ENCODE results near the gene AGRN.

The AGRN gene

DNA sequence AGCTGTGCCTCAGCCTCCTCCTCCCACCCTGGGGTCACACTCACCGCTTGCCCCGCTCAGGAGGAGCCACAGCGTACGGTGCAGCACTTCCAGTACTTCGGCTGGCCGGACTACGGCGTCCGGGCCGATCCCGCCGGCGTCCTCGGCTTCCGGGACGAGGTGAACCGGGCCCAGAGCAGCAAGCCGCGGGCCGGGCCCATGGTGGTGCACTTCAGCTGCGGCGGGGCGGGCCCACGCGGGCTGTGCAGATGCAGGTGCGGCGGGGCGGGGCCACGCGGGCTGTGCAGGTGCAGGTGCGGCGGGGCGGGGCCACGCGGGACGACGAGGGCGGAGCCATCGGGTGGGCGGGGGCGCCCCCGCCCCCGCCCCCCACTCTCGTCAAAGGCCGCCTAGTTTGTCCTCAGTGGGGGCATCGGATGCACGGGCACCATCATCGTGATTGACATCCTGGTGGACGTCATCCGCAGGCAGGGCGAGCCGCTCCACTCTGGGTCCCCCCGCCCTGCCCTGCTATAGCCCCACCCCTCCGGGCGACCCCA, 48.7 kb downstream of the AGRN start:
- Histone ChIP-seq H3K4me1 (peaks cover 3% of the 10 kb centered on the region), H3K9me3 (ENCODE audit: control insufficient read depth, low read length) (no peaks in the 10 kb centered on the region), H3K79me2 (no peaks in the 10 kb centered on the region), H2AFZ (peak overlapping the region; percentile 41), H3K27ac (no peak overlapping the region), H3K36me3 (ENCODE audit: control insufficient read depth, insufficient read depth, low read length) (no peaks in the 10 kb centered on the region), H3K4me3 (ENCODE audit: low read depth, low read length) (peak overlapping the region; percentile 49), H3K4me2 (ENCODE audit: low read length) (peak overlapping the region; percentile 55), H3K9ac (no peak overlapping the region), H3K27me3 (ENCODE audit: control insufficient read depth, insufficient read depth, low read length) (no peaks in the 10 kb centered on the region)
- TF ChIP-seq CTCF (IDR thresholded peaks at IDR 0.05): no peak

DNA sequence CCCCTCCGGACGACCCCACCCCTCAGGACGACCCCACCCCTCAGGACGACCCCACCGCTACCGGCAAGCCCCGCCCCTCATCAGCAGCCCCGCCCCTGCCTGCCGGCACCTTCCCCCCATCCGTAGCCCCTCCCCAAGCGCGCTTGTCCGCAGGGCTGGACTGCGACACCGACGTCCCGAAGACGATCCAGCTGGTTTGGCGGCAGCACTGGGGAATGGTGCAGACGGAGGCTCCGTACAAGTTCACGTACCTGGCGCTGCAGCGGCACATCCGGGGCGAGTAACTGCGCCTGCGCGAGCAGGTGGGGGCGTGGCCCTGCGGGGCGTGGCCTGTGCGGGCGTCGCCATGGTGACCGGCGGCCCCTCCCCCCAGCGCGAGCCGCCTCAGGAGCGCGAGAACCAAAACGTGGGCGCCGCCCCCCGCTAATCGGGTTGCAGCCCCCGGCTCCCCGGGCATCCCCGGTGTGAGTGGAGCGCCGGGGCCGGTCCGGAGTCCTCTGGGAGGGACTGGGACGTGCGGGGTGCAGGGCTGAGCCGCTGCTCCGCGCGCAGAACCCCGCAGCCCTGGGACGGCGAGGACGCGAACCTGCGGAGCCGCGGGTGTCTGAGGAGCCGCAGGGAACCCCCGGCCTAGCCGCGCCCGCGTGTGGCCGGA, 49.3 kb downstream of the AGRN start:
- TF ChIP-seq CTCF (IDR thresholded peaks at IDR 0.05): no peak
- Histone ChIP-seq H3K27ac (peak overlapping the region; percentile 47), H3K27me3 (ENCODE audit: control insufficient read depth, insufficient read depth, low read length) (no peaks in the 10 kb centered on the region)

DNA sequence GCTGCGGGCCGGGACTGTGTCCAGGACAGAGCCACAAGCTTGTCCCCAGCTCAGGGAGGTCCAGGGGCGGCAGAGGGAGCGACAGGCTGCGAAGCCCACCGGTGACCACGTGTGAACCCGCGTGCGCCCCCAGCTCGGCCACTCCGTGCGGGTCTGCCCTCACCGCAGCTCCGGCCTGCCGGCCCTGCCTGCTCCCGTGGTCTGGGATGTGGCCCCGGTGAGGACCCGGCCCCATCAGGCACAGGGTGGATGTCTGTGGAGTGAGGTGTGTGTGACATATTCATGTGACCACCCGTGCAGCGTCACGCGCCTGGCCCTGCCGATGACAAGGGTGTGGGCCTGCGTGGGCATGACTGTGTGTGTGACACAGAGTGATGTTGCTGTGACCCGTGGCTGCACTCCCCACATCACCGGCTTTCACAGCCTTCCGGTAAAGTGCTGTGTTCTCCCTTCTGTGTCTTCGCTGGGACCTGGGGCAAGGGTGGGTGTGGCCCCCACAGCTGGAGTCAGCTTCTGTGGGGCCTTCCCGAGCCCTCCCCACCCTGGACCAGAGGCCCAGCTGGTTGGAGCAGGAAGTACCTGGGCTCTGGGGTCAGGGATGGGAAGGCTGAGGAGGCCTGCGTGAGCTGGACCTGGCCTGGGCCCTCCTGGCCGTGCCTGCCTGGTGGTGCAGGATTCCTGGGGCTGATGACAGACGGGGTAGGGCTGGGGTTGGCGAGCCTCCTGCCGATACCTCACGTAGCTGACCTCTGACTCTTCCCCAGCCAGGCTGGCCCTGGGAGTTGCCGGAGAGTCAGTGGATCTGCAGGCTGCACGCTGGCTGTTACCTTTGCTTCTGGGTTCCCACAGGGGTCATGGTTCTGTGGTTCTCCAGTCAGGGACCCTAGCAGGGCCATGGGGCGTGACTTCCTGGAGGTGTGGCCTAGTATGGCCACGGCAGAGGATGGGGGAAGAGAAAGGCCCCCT, 50.1 kb downstream of the AGRN start:
- Histone ChIP-seq H3K9me3 (ENCODE audit: control insufficient read depth, low read length) (no peaks in the 10 kb centered on the region), H3K27ac (no peak overlapping the region), H3K4me3 (ENCODE audit: low read depth, low read length) (peak overlapping the region; percentile 49), H3K4me1 (peaks cover 3% of the 10 kb centered on the region), H3K27me3 (ENCODE audit: control insufficient read depth, insufficient read depth, low read length) (no peaks in the 10 kb centered on the region), H3K36me3 (ENCODE audit: control insufficient read depth, insufficient read depth, low read length) (no peaks in the 10 kb centered on the region), H2AFZ (peak overlapping the region; percentile 73), H3K9ac (no peak overlapping the region), H3K4me2 (ENCODE audit: low read length) (peak overlapping the region; percentile 78), H3K79me2 (no peaks in the 10 kb centered on the region)
- TF ChIP-seq CTCF (IDR thresholded peaks at IDR 0.05): no peak

More for the DNA sequence above, 49.3 kb downstream of the AGRN start:
- Histone ChIP-seq H3K4me1 (peaks cover 3% of the 10 kb centered on the region), H3K9me3 (ENCODE audit: control insufficient read depth, low read length) (no peaks in the 10 kb centered on the region), H2AFZ (peak overlapping the region; percentile 73), H3K4me2 (ENCODE audit: low read length) (peak overlapping the region; percentile 78), H3K79me2 (no peaks in the 10 kb centered on the region), H3K4me3 (ENCODE audit: low read depth, low read length) (peak overlapping the region; percentile 49), H3K36me3 (ENCODE audit: control insufficient read depth, insufficient read depth, low read length) (no peaks in the 10 kb centered on the region), H3K9ac (no peak overlapping the region)

DNA sequence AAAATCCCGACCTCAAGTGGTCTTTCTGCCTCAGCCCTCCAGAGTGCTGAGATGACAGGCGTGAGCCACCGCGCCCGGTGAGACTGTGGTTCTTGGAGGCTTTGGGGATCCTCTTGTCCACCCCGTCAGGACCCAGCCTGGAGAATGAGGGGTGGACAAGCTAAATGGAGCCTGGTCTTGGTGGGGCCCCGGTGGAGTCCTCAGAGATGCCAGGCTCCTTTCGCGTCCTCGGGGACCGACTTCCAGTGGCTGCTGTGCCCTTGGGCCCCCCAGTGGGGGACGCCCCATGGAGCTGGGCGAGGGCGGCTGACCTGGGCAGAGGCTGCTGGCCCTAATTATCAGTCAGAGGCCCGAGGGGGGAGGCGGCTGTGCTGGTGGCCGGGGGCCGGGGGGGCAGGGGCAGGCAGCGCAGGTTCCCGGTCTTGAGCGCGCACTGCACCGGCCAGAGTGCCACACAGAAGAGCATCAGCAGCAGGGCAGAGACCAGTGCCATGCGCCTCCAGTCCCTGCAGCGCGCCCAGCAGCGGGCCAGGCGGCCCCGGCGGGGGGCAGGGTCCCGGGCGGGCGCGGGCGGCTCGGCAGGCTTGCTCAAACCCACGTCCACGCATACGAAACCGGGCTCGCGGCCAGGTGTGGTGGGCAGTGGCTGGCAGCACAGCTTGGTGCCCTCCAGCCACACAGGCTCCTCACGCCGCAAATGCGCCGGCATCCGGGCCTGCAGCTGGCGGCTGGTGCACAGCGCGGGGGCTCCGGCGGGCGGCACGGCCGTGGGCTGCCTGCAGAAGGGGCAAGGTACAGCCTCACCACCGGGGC, 51.8 kb downstream of the AGRN start:
- no peak for TF ChIP-seq CTCF (IDR thresholded peaks at IDR 0.05)
- Histone ChIP-seq H3K27me3 (ENCODE audit: control insufficient read depth, insufficient read depth, low read length) (no peaks in the 10 kb centered on the region), H3K4me3 (ENCODE audit: low read depth, low read length) (no peak overlapping the region), H3K4me1 (peaks cover 3% of the 10 kb centered on the region), H3K27ac (no peak overlapping the region), H3K4me2 (ENCODE audit: low read length) (no peak overlapping the region), H2AFZ (no peak overlapping the region), H3K9me3 (ENCODE audit: control insufficient read depth, low read length) (no peaks in the 10 kb centered on the region), H3K36me3 (ENCODE audit: control insufficient read depth, insufficient read depth, low read length) (no peaks in the 10 kb centered on the region), H3K79me2 (no peaks in the 10 kb centered on the region), H3K9ac (no peak overlapping the region)

Measured in parathyroid adenoma (tissue), 2 donors.